Measurements from ENCODE around the gene TMEM174.
A peak's percentile ranks its signal among the peaks of the same experiment; 100 is the strongest.

The TMEM174 gene

DNA sequence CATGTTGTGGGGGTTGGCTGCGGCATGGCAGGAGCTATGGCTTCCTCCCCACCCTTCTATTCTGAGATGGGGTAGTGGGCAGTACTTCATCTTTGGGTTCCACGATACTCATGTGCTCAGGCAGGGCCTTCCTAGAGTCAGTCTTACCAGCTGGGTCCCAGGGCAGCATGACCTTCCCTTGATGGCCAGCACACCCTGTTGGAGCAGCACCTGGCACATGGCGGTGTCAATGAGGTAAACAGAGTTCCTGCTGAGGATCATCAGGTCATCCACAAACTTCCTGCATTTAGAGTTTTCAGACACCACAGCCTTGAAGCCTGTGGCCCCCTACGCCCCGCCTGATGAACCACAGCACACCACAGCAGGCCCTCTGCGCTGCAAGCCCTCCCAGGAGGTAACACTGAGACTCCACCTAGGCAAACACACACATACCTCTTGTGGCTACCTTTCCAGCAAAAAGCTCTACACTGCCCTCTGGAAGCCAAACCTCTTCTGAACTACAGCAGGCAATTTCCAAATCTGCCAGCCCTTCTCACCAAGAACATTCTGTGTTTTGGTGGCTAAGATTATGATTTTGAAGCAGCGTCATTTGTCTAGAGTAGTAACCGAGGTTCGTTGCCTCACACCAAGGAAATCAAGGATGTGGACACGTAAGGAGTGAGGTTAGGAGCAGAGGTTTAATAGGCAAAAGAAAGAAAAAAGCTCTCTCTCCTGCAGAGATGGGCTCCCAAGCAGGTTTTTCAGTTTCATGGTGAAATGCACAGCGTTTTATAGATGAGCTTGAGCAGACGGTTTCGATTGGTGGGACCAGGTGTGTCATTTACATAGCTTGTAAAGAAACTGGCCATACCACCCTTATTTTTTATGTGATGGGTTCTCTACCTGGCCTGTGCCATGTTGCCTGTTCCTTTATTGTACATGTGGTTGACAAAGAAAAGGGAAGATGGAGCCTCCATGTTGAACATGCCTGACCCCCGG, 20.3 kb upstream of the TMEM174 start:
- DNase-seq (ENCODE audit: extremely low read depth in 1 of 2, low read depth in 1 of 2), result no peak

DNA sequence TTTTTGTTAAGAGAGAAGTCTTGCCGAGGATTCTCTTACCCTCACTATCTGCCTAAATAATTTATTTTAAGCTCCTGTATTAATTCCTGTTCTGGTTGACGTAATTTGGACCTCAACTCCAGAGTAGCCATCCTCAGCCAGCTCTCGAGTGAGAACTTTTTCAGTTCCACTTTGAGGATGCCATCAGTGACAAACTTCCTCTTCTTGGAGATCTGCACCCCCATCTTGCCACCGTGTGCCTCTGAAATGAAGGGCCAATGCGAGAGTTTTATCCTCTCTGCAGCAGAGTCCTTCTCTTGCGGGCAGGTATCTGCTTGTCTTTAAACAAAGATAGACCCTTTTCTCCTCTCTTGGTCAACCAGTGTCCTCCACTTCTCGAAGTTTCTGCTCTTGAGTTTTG, 19.5 kb upstream of the TMEM174 start:
- DNase-seq (ENCODE audit: extremely low read depth in 1 of 2, low read depth in 1 of 2), result no peak

DNA sequence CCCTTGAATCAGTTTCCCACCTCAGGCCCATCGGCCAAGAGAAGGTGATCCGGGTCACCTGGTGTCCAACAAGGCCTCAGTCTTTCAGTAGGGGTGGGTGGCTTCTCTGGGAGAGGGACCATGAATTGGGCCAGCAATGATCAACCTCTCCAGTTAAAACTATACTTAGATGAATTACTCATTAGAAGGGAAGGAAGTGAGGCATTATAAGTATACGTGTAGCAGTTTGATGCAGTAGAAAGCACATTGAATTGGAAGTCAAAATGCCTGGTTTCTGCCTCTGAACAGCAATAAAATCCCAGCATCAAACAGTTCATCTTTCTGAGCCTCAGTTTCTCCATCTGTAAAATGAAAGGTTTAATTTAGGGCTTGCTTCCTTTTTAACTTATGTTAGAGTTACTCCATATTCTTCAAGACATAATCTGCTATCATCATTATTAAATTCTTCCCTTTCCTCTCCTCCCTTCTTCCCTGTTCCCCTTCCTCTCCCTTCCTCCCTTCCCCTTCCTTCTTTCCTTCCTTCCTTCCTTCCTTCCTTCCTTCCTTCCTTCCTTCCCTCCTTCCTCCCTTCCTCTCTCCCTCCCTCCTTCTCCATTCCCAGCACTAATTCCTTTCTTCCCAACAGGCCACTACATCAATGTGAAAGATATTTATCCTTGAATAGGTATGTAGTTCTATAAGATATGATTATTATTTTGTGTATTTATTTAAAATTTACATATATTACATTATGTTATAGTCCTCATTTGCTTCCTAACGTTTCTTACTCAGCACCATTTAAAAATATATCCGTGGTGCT, 18.6 kb upstream of the TMEM174 start:
- DNase-seq (ENCODE audit: extremely low read depth in 1 of 2, low read depth in 1 of 2), result no peak

DNA sequence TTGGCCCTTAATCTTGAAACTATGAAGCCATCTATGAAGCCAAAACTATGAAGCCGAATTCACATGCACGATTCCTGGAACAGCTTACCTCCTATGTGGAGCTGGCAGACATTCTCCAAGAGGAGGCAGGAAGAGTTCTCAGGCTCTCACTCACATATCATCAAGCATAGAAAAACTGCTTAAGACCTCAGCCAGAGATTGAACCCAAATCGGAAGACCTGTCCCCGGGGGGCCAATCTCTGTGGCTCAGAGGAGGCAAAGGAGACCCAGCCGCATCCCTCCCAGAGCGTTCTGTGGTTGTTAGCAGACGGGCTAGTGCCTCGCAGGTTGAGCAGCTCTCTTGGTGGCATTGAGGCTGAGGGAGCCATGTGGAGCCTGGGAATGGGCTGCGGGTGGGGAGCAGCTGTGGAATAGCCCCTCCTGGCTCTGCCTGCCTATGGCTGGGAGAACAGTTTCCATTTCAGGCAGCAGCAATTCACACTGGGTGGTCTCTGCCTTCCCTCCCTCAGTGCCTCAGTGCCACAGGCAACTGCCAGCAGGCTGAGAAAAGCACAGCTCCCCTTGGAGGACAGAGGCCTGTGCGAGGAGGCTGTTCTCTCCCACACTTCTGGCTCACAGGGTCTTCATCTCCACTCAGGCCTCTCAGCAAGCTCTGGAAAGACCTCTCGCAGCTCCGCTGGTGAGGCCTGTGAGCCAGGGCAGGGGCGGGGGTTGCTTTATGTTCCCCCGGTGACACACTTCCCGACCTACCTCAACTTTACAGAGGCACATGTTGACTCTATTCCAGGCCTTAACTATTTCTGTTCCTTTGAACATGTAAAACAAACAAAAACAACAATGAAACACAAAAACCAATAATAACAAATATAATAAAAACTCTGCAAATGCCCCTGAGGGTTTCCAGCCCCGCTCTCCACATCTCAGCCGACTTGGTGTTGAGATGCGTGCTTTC, 17.4 kb upstream of the TMEM174 start:
- DNase-seq (ENCODE audit: extremely low read depth in 1 of 2, low read depth in 1 of 2), result no peak

DNA sequence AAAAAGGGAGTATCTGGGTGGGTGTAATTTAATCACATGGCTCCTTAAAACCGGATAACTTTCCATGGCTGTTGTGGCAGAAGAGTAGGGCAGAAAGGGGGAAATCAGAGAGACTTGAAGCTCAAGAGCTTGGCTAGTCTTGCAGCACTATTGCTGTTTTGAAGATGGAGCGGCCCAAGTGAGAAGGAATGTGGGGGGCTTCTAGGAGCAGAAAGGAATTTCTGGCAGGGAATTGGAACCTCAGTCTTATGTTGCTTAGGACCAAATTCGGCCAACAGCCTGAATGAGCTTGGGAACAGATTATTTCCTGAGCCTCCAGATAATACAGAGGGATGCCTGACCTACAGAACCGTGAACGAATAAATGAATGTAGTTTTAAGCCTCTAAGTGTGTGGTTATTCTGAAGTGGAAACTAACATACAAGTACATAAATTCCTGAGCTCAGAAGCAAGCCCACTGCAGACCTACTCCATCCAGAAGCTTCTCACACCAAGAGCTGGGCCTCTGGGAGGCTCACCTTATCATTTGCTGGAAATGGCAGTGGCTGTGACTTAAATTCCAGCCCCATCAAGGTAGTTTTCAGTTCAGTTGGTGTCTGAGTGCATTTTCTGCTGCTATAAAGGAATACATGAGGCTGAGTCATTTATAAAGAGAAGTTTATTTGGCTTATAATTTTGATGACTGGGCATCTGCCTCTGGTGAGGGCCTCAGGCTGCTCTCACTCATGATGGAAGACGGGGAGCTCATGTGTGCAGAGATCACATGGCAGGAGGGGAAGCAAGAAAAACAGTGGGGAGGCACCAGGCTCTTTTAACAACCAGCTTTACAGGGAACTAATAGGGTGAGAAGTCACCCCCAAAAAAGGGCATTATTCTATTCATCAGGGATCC, 15.3 kb upstream of the TMEM174 start:
- no peak for DNase-seq (ENCODE audit: extremely low read depth in 1 of 2, low read depth in 1 of 2)

DNA sequence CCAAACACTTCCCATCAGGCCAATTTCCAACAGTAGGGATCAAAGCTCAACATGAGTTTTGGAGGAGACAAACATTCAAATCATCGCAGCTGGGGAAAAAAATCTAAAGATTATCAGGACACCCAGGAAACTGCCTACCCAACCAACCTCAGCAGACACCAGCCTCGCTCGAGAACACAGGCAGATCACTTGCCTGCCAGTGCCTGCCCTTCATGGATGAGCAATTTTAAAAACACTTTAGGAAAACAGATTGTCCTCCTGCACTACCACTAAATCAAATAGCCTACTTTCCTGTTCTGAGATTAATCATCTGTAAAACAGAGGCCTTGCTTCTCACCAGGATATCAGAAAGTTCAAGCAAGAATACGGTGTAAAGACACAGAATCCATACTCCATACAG, 14.7 kb upstream of the TMEM174 start:
- no peak for DNase-seq (ENCODE audit: extremely low read depth in 1 of 2, low read depth in 1 of 2)

DNA sequence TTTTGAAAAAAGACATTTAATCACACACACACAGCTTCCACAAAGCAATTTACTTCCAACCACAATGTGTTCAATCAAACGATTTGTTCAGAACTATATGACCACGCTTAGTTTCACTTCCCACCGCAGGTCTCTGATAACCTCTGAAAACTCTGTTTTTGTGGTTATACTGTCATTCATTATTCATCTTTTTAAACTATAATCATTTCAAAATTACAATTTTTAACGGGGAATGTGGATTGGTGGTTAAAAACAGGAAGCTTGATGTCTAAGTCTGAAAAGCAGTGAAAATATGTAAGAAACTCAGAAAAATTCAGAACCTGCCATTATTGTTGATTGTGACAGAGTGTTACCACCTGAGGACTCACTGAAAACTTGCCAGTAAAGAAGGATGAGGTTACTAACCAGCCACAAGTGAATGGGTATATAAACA, 12.7 kb upstream of the TMEM174 start:
- peak; percentile 15 to 75 for DNase-seq (ENCODE audit: extremely low read depth in 1 of 2, low read depth in 1 of 2)

DNA sequence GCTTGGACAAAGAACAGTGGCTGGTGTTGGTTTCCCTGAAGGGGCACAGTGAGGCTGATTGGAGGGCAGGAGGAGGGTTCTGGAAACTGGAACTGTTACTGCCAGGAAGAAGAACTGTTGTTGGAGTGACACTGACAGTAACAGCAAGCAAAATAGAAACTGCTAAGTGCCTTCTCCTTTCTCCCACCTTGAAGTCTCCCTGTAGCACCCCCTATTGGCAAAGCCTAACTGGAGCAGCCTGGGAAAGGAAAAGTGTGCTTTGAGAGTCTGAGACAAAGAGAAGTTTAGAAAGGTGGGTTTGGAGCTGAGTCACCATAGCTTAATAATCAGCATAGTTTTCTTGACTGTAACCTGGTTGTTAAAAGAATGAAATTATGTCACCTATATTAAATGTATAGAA, 2.5 kb upstream of the TMEM174 start:
- no peak for DNase-seq (ENCODE audit: extremely low read depth in 1 of 2, low read depth in 1 of 2)

DNA sequence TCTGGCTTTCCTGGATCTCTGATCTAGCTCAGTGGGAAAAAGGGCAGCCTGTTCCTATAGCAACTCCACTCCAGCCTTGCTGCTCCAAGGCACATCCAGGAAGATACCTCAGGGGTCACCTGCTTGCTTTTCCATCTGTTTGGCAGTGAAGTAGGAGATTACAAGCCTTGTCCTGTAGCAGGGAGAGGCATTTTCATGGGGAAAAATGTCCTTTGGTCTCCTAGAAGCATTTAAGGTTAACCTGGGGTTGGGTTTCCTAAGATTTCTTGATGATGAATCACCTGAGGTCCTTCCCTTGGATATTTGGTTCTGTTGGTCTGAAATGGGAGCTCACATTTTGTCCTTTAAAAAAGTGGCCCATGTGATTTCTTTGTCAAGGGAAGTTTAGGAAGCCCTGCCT, 1.5 kb upstream of the TMEM174 start:
- DNase-seq (ENCODE audit: extremely low read depth in 1 of 2, low read depth in 1 of 2), result no peak

DNA sequence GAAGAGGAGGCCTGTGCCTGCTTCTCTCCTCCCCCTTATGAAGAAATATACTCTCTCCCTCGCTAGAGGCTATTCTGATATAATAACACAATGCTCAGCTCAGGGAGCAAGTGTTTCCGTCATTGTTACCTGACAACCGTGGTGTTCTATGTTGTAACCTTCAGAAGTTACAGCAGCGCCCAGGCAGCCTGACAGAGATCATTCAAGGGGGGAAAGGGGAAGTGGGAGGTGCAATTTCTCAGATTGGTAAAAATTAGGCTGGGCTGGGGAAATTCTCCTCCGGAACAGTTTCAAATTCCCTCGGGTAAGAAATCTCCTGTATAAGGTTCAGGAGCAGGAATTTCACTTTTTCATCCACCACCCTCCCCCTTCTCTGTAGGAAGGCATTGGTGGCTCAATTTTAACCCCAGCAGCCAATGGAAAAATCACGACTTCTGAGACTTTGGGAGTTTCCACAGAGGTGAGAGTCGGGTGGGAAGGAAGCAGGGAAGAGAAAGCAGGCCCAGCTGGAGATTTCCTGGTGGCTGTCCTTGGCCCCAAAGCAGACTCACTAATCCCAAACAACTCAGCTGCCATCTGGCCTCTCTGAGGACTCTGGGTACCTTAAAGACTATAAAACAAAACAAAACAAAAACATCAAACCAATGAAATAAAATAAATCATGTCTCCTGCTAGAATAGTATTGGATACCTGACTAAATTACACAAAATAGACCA, 1.3 kb downstream of the TMEM174 start:
- no peak for DNase-seq (ENCODE audit: extremely low read depth in 1 of 2, low read depth in 1 of 2)

DNA sequence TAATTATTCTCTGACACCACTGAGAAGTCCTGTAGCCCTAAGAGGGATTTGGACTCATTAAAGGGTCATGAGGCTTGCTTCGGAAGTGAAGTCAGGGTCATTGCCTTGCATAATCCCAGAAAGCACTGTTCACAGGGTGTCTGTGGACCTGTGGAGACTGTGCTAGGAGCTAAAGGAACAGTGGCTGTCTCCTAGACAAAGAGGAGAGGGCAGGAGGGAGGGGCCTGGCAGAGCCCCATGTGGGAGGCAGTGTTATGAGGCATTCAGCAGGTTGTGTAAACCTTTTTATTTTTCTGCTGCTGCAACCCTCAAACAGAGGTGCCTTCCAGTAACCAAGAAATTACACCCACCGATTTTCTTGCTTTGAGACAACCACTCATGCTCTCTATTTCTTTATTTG, 3.3 kb downstream of the TMEM174 start:
- no peak for DNase-seq (ENCODE audit: extremely low read depth in 1 of 2, low read depth in 1 of 2)

DNA sequence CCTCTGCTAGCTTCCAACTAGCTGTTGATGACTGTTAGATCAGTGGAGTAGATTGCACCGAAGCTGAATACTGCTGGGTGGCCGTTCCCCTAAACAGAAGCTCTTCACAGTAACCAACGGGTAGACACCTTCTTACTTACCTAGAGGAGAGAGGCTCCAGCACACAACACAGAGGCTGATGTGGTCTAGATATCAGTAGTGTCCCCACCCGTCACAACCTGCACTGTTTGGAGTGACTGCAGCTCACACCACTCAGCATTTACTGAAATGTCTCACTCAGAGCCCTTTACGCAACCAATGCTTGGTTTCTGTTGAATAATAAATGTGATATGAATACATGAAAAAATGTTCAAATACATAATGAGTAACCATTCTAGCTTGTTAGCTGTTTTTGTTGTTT, 5.3 kb downstream of the TMEM174 start:
- no peak for DNase-seq (ENCODE audit: extremely low read depth in 1 of 2, low read depth in 1 of 2)

DNA sequence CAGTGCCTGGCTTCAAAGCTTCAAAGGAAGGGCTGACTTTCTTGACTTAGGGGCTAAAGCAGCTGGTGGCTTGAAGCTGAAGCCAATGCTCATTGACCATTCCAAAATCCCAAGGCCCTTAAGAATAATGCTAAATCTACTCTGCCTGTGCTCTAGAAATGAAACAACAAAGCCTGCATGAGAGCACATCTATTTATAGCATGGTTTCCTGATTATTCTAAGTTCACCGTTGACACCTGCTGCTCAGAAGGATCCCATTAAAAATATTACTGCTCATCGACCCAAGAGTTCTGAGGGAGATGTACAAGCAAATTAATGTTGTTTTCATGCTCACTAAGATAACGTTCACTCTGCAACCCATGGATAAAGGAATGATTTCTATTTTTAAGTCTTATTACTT, 6.7 kb downstream of the TMEM174 start:
- DNase-seq (ENCODE audit: extremely low read depth in 1 of 2, low read depth in 1 of 2), result no peak

DNA sequence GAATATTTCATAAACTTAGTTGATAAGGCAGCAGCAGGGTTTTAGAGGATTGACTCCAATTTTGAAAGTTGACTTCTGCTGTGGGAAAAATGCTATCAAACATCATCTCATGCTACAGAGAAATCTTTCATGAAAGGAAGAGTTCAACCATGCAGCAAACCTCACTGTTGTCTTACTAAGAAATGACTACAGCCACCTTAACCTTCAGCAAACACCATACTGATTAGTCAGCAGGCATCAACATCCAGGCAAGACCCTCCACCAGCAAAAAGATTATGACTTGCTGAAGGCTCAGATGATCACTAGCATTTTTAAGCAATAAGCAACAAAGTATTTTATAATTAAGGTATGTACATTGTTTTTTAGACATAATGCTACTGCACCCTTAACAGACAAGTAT, 7.6 kb downstream of the TMEM174 start:
- no peak for DNase-seq (ENCODE audit: extremely low read depth in 1 of 2, low read depth in 1 of 2)

DNA sequence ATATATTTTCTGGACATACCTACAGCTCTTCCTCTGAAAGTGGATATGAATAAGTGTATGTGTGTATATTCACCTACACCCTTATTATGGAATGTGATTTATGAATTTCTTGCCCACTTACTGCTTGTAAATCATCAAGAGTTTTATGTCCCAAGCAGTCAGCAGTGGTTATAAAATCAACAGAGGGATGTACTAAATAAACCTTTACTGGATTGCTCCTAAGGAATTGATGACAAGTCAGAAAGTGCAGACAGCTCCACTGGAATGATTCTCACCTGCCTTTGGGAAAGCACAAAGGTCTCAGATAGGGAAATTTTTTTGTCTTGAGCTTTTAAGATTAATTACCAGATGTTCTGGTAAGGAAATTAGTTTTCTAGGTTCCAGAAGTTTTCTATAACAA, 9.3 kb downstream of the TMEM174 start:
- DNase-seq (ENCODE audit: extremely low read depth in 1 of 2, low read depth in 1 of 2), result no peak

DNA sequence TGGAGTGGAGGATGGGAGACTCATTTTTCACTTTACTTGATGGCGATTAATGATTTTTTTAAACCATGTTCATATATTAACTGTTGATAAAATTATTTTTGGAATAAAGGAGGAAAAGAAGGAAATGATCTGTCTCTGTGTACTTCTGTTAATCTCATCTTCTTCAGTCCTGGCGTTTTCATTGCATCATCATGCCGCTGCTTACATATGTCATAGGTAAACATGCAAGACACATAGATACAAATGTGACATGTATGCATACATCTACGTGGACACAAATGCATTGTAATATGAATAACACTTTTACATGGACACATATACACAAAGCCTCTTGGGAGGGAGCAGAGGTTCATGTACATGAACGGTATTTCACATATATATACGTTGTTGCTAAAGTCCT, 10.0 kb downstream of the TMEM174 start:
- no peak for DNase-seq (ENCODE audit: extremely low read depth in 1 of 2, low read depth in 1 of 2)

DNA sequence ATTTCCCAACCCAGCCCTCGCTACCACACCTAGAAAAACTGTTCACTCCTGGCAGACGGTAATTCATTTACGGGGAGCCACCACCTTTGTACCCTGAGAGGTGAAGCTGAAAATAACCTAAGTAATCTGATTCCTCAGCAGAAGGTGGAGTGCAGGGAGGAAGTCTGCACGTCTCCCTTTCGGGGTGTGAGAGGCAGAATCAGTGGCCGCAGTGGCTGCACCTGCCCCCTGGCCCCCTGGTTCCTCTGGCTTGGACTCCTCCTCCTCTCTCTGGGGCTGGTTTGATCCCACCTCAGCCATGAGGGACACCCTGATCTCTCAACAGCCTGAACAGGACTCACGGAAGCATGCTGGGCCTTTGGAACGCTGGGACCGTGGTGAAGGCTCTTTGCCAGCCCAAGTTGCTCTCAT, 10.5 kb downstream of the TMEM174 start:
- DNase-seq (ENCODE audit: extremely low read depth in 1 of 2, low read depth in 1 of 2), result no peak

DNA sequence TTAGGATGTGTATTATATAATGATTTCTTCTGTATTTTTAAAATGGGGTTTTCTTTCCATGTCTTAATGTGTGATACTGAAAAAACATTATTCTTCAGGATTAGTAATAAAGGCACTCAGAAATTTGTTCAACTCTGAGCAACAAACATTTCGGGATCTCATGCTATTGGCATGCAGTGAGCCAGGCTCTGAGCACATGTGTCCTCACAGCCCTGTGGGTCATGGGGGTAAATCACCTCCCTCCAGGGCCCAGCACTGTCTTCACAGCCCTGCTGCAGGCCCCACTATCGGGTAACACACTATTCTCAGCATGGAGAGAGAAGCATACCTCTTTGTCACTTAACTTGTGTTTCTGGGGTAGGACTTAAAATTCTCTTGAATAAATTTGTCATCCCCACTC, 14.0 kb downstream of the TMEM174 start:
- DNase-seq (ENCODE audit: extremely low read depth in 1 of 2, low read depth in 1 of 2), result no peak

Data from stimulated activated CD8-positive, alpha-beta memory T cell treated with anti-CD3 and anti-CD28 coated beads, Interleukin-7, amount 100 ng/mL, for 48 hours (primary cell).